SK-N-SH treated with all-trans-retinoic acid at 6 μM for 48 hours (cell line): ENCODE data around the gene METTL26.

Experiments
- ATAC-seq: fragments of 200-7000 bp; cut with Tn5 transposase; 3 replicates; pipeline ENCODE4 v1.9.1; 2020; ENCODE audit warnings: mild to moderate bottlenecking, moderate library complexity
- ARNTL ChIP-seq: fragments of 450-650 bp; formaldehyde crosslinking; IDR thresholded peaks from 2 replicates; pipeline ENCODE4 v1.5.0; 2020; ENCODE audit warnings: low read depth, mild to moderate bottlenecking, moderate library complexity, borderline replicate concordance
- BACH2 ChIP-seq: fragments of 250-450 bp; sonication (Bioruptor Pico); IDR thresholded peaks from 2 replicates; pipeline ENCODE4 v1.9.0; 2021; ENCODE audit warnings: mild to moderate bottlenecking, borderline replicate concordance
- CREB5 ChIP-seq: fragments of 250-450 bp; sonication (Bioruptor Pico); IDR thresholded peaks from 2 replicates; pipeline ENCODE4 v1.5.1; 2020; ENCODE audit warnings: low read depth, mild to moderate bottlenecking, moderate library complexity
- CSDC2 ChIP-seq: fragments of 250-450 bp; sonication (Bioruptor Pico); IDR thresholded peaks from 2 replicates; pipeline ENCODE4 v1.5.0; 2020; ENCODE audit warnings: mild to moderate bottlenecking, moderate library complexity
- CSRNP3 ChIP-seq: fragments of 250-450 bp; sonication (Bioruptor Pico); IDR thresholded peaks from 2 replicates; pipeline ENCODE4 v1.5.1; 2021; ENCODE audit warnings: mild to moderate bottlenecking, moderate library complexity
- ESRRG ChIP-seq: fragments of 250-450 bp; sonication (Bioruptor Pico); IDR thresholded peaks from 2 replicates; pipeline ENCODE4 v1.6.1; 2021; ENCODE audit warnings: mild to moderate bottlenecking
- OSR1 ChIP-seq: fragments of 250-450 bp; sonication (Bioruptor Pico); IDR thresholded peaks from 2 replicates; pipeline ENCODE4 v1.8.0; 2022; ENCODE audit warnings: moderate library complexity, mild to moderate bottlenecking, inconsistent platforms
- PATZ1 ChIP-seq: fragments of 250-450 bp; sonication (Bioruptor Pico); IDR thresholded peaks from 2 replicates; pipeline ENCODE4 v1.8.0; 2020; ENCODE audit warnings: mild to moderate bottlenecking, moderate library complexity, borderline replicate concordance
- POU6F1 ChIP-seq: fragments of 250-450 bp; sonication (Bioruptor Pico); IDR thresholded peaks from 2 replicates; pipeline ENCODE4 v1.8.0; 2021; ENCODE audit warnings: low read depth, mild to moderate bottlenecking, moderate library complexity, borderline replicate concordance
- PPARA ChIP-seq: fragments of 250-450 bp; sonication (Bioruptor Pico); IDR thresholded peaks from 2 replicates; pipeline ENCODE4 v1.5.0; 2020; ENCODE audit warnings: mild to moderate bottlenecking, borderline replicate concordance
- SNAI2 ChIP-seq: fragments of 250-450 bp; sonication (Bioruptor Pico); IDR thresholded peaks from 2 replicates; pipeline ENCODE4 v1.5.0; 2020; ENCODE audit warnings: mild to moderate bottlenecking, moderate library complexity
- TCF4 ChIP-seq: fragments of 250-450 bp; sonication (Bioruptor Pico); IDR thresholded peaks from 2 replicates; pipeline ENCODE4 v1.8.0; 2021; ENCODE audit warnings: mild to moderate bottlenecking, moderate library complexity, borderline replicate concordance
- ZC3H10 ChIP-seq: fragments of 250-450 bp; sonication (Bioruptor Pico); IDR thresholded peaks from 2 replicates; pipeline ENCODE4 v1.5.1; 2021; ENCODE audit warnings: mild to moderate bottlenecking, moderate library complexity
- ZFP3 ChIP-seq: fragments of 250-450 bp; sonication (Bioruptor Pico); IDR thresholded peaks from 2 replicates; pipeline ENCODE4 v1.5.0; 2020; ENCODE audit warnings: mild to moderate bottlenecking, moderate library complexity
- ZNF70 ChIP-seq: fragments of 450-650 bp; formaldehyde crosslinking; IDR thresholded peaks from 2 replicates; pipeline ENCODE4 v1.5.0; 2020; ENCODE audit warnings: mild to moderate bottlenecking, moderate library complexity
- ZNF8 ChIP-seq: fragments of 450-650 bp; formaldehyde crosslinking; IDR thresholded peaks from 2 replicates; pipeline ENCODE4 v1.5.0; 2020; ENCODE audit warnings: mild to moderate bottlenecking, moderate library complexity
- TF ChIP-seq, protein P1 (sequence below): fragments of 250-450 bp; sonication (Bioruptor Pico); IDR thresholded peaks from 2 replicates; pipeline ENCODE4 v1.5.0; 2020; ENCODE audit warnings: mild to moderate bottlenecking, moderate library complexity

The METTL26 gene

DNA sequence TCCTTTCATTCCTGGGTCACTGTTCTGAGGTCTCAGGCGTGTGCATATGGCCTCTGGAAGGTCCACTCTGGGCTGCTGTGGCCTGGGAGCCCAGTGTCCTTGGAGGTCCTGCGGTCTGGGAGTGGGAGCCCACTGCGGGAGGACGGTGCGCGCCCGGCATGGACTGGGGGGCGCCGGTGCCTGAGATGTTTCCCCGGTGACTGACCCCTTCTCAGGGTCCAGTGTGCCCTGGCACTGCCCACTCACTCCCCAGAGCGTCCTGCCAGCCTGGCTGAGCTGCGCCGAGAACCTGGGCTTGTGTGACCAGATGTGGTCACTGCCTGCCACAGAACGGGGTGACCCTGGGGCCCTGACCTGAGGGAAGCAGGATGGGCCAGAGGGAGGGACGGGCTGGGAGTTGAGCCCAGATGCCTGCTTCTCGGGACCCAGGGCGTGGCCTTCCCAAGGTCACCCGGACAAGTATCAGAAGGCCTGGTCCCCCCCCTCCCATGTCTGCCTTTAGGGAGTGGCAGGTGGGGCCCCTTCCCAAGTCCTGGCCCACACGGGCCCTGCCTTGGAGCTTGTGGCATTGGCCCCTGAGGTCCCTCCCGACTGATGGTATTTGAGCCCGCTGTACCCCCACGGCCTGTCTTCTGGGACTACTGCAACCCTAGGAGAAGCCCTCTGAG is 38.2 kb upstream of the METTL26 start (continued):
- TF ChIP-seq, protein P1, sequence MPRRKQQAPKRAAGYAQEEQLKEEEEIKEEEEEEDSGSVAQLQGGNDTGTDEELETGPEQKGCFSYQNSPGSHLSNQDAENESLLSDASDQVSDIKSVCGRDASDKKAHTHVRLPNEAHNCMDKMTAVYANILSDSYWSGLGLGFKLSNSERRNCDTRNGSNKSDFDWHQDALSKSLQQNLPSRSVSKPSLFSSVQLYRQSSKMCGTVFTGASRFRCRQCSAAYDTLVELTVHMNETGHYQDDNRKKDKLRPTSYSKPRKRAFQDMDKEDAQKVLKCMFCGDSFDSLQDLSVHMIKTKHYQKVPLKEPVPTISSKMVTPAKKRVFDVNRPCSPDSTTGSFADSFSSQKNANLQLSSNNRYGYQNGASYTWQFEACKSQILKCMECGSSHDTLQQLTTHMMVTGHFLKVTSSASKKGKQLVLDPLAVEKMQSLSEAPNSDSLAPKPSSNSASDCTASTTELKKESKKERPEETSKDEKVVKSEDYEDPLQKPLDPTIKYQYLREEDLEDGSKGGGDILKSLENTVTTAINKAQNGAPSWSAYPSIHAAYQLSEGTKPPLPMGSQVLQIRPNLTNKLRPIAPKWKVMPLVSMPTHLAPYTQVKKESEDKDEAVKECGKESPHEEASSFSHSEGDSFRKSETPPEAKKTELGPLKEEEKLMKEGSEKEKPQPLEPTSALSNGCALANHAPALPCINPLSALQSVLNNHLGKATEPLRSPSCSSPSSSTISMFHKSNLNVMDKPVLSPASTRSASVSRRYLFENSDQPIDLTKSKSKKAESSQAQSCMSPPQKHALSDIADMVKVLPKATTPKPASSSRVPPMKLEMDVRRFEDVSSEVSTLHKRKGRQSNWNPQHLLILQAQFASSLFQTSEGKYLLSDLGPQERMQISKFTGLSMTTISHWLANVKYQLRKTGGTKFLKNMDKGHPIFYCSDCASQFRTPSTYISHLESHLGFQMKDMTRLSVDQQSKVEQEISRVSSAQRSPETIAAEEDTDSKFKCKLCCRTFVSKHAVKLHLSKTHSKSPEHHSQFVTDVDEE, result no peak
- TF ChIP-seq ZNF70 (CRISPR knock-in tag) (no peak), TCF4 (CRISPR knock-in tag) (no peak), OSR1 (no peak), BACH2 (CRISPR knock-in tag) (no peak)

- ATAC-seq, result no peak
- TF ChIP-seq CREB5 (CRISPR knock-in tag), result no peak
- TF ChIP-seq POU6F1 (CRISPR knock-in tag), result no peak
- no peak for TF ChIP-seq TCF4 (CRISPR knock-in tag)
- no peak for TF ChIP-seq PPARA (CRISPR knock-in tag)
- TF ChIP-seq ZC3H10 (CRISPR knock-in tag), result no peak
- no peak for TF ChIP-seq ZFP3 (CRISPR knock-in tag)
- no peak for TF ChIP-seq ZNF8 (CRISPR knock-in tag)
- no peak for TF ChIP-seq CSRNP3 (CRISPR knock-in tag)
These were observed 37.4 kb upstream of the METTL26 start for GRCh38 chr16:673399-673991.

DNA sequence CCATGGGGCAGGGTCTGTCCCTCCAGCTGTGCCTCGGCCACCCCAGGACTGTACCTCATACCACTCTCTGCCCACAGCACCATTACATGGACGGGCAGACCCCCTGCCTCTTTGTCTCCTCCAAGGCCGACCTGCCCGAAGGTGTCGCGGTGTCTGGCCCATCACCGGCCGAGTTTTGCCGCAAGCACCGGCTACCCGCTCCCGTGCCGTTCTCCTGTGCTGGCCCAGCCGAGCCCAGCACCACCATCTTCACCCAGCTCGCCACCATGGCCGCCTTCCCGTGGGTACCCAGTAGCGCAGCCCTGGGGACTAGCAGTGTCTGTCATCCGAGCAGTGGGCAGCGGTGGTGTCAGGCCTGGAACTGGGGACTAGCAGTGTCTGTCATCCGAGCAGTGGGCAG is 36.7 kb upstream of the METTL26 start:
- TF ChIP-seq SNAI2 (CRISPR knock-in tag) (no peak), PATZ1 (CRISPR knock-in tag) (no peak), CREB5 (CRISPR knock-in tag) (no peak)
- no peak for ATAC-seq

DNA sequence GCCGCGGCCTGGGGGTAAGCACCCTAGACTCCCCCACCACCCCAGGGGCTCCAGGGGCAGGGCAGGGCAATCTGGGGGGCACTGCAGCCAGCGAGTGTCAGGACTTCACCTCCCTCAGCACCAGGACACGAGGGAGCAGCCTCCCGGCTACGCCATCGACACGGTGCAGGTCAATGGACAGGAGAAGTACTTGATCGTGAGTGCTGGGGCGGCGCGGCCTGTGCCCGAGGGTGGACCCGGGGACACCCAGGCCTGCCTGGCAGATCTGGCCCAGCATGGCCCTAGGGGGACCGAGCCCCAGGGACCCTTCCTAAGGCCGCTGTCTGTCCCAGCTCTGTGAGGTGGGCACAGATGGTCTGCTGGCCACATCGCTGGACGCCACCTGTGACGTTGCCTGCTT is 36.3 kb upstream of the METTL26 start:
- no peak for ATAC-seq
- TF ChIP-seq SNAI2 (CRISPR knock-in tag), result no peak
- TF ChIP-seq BACH2 (CRISPR knock-in tag), result no peak
- no peak for TF ChIP-seq ARNTL (CRISPR knock-in tag)
- TF ChIP-seq ESRRG, result no peak
- no peak for TF ChIP-seq CSRNP3 (CRISPR knock-in tag)
- TF ChIP-seq CSDC2 (CRISPR knock-in tag), result no peak
- TF ChIP-seq, protein P1, result no peak
